Neural cell (in vitro differentiated cells): ENCODE data around the gene TMEM123. TPM values are rescaled to one million over a fixed set of nuclear protein-coding genes. Genes with fewer than 3 reads are reported as not detected.

Experiments
- H2AFZ ChIP-seq: fragments of 200-600, 300-800 bp; sonication (generic), shearing (Covaris generic); 2 replicates; pipeline ENCODE4 v1.6.0; 2014; ENCODE audit warnings: low read depth, mild to moderate bottlenecking, antibody characterized with exemption, low read length, moderate library complexity
- H3F3A ChIP-seq: fragments of 200-600 bp; shearing (Covaris generic); 2 replicates; pipeline ENCODE4 v1.6.1; 2016; ENCODE audit warnings: mild to moderate bottlenecking, moderate library complexity, mixed read lengths, antibody characterized with exemption, low read length; ENCODE audit not compliant: insufficient read depth, poor library complexity, severe bottlenecking
- H3K27ac ChIP-seq: fragments of 200-600, 300-800 bp; sonication (generic), shearing (Covaris generic); 2 replicates; pipeline ENCODE4 v1.5.1; 2014; ENCODE audit warnings: mild to moderate bottlenecking, low read length, moderate library complexity
- H3K27me3 ChIP-seq: fragments of 300-800, 200-600 bp; sonication (generic), shearing (Covaris generic); 2 replicates; pipeline ENCODE4 v1.6.0; 2014; ENCODE audit warnings: mild to moderate bottlenecking, low read depth, low read length, moderate library complexity; ENCODE audit not compliant: insufficient read depth
- H3K36me3 ChIP-seq: fragments of 300-800, 200-600 bp; sonication (generic), shearing (Covaris generic); 2 replicates; pipeline ENCODE4 v1.5.1; 2014; ENCODE audit warnings: mild to moderate bottlenecking, antibody characterized with exemption, low read length, moderate library complexity; ENCODE audit not compliant: insufficient read depth
- H3K4me2 ChIP-seq: fragments of 300-800, 200-600 bp; sonication (generic), shearing (Covaris generic); 2 replicates; pipeline ENCODE4 v1.6.0; 2014; ENCODE audit warnings: mild to moderate bottlenecking, low read length
- H3K4me3 ChIP-seq: fragments of 300-800, 200-600 bp; sonication (generic), shearing (Covaris generic); 2 replicates; pipeline ENCODE4 v1.5.1; 2014; ENCODE audit warnings: mild to moderate bottlenecking, low read length, moderate library complexity
- H3K79me2 ChIP-seq: fragments of 200-600 bp; shearing (Covaris generic); replicated peaks from 2 replicates; pipeline ENCODE4 v1.6.0; 2014; ENCODE audit warnings: mild to moderate bottlenecking, low read length, moderate library complexity; ENCODE audit not compliant: insufficient read depth
- H3K9ac ChIP-seq: fragments of 300-800, 200-600 bp; sonication (generic), shearing (Covaris generic); 2 replicates; pipeline ENCODE4 v1.6.1; 2016; ENCODE audit warnings: mild to moderate bottlenecking, low read length, mixed read lengths
- H3K9me2 ChIP-seq: fragments of 200-600 bp; shearing (Covaris generic); 2 replicates; pipeline ENCODE4 v1.6.1; 2016; ENCODE audit warnings: mild to moderate bottlenecking, low read length, mixed read lengths; ENCODE audit not compliant: insufficient read depth
- H3K9me3 ChIP-seq: fragments of 200-600, 300-800 bp; sonication (generic), shearing (Covaris generic); 2 replicates; pipeline ENCODE4 v1.6.1; 2016; ENCODE audit warnings: mild to moderate bottlenecking, mixed run types, low read length, moderate library complexity, mixed read lengths
- H4K20me1 ChIP-seq: fragments of 200-600 bp; shearing (Covaris generic); 2 replicates; pipeline ENCODE4 v1.6.1; 2016; ENCODE audit warnings: mild to moderate bottlenecking, mixed run types; ENCODE audit not compliant: insufficient read depth
- CTCF ChIP-seq: fragments of 450-650 bp; IDR thresholded peaks from 2 replicates; pipeline ENCODE4 v1.5.1; 2014; ENCODE audit warnings: antibody characterized with exemption, mild to moderate bottlenecking, moderate library complexity; ENCODE audit not compliant: poor library complexity, severe bottlenecking
- EP300 ChIP-seq: fragments of 450-650 bp; conservative IDR thresholded peaks from 2 replicates; pipeline ENCODE4 v1.6.1; 2014; ENCODE audit warnings: antibody characterized with exemption, mild to moderate bottlenecking, moderate library complexity; ENCODE audit not compliant: poor library complexity, severe bottlenecking
- EZH2 ChIP-seq: fragments of 200-600, 300-800 bp; shearing (Covaris generic), sonication (generic); IDR thresholded peaks from 2 replicates; pipeline ENCODE4 v1.6.1; 2014; ENCODE audit warnings: antibody characterized with exemption, low read length, borderline replicate concordance, mild to moderate bottlenecking; ENCODE audit not compliant: insufficient read depth, poor library complexity, severe bottlenecking
- MXI1 ChIP-seq: fragments of 450-650 bp; conservative IDR thresholded peaks from 2 replicates; pipeline ENCODE4 v1.6.1; 2014; ENCODE audit warnings: antibody characterized with exemption, mild to moderate bottlenecking; ENCODE audit not compliant: poor library complexity, severe bottlenecking
- POLR2AphosphoS5 ChIP-seq: IDR thresholded peaks from 2 replicates; pipeline ENCODE4 v1.6.1; 2012
- RAD21 ChIP-seq: fragments of 450-650 bp; conservative IDR thresholded peaks from 2 replicates; pipeline ENCODE4 v1.6.1; 2014; ENCODE audit warnings: antibody characterized with exemption, mild to moderate bottlenecking, moderate library complexity
- REST ChIP-seq: IDR thresholded peaks from 2 replicates; pipeline ENCODE4 v1.6.1; 2012; ENCODE audit warnings: borderline replicate concordance
- SMC3 ChIP-seq: fragments of 450-650 bp; conservative IDR thresholded peaks from 2 replicates; pipeline ENCODE4 v1.6.1; 2014; ENCODE audit warnings: antibody characterized with exemption, mild to moderate bottlenecking, moderate library complexity; ENCODE audit not compliant: poor library complexity
- TAF1 ChIP-seq: IDR thresholded peaks from 2 replicates; pipeline ENCODE4 v1.6.1; 2012; ENCODE audit warnings: low read depth
- polyA plus RNA-seq: library from polyadenylated mRNA; depleted of rRNA; stranded (reverse); fragments of >200 nt; gene quantifications from 2 replicates; pipeline ENCODE4 v1.2.3, GENCODE V29; 2014

The TMEM123 gene
- polyA plus RNA-seq, 1 donor from 2014 or later = 7.7 TPM

- H3K9me2 ChIP-seq = no peaks in the 10 kb centered on the region
- no peaks in the 10 kb centered on the region for H3K79me2 ChIP-seq
- H3K36me3 ChIP-seq = no peaks in the 10 kb centered on the region
- H4K20me1 ChIP-seq = no peaks in the 10 kb centered on the region
- no peaks in the 10 kb centered on the region for H3K27me3 ChIP-seq
- H3K4me3 ChIP-seq = no peak overlapping the region
- TF ChIP-seq SMC3 = no peak
- no peak for TF ChIP-seq POLR2AphosphoS5
- TF ChIP-seq CTCF = no peak
- TF ChIP-seq RAD21 = no peak
- TF ChIP-seq EP300 = no peak
- TF ChIP-seq REST = no peak
- TF ChIP-seq EZH2 = no peak
- no peak for TF ChIP-seq MXI1
- TF ChIP-seq TAF1 = no peak
- H3K4me2 ChIP-seq = no peak overlapping the region
- H3K9me3 ChIP-seq = no peaks in the 10 kb centered on the region
- H3F3A ChIP-seq = no peaks in the 10 kb centered on the region
- no peak overlapping the region for H2AFZ ChIP-seq
- H3K9ac ChIP-seq = no peak overlapping the region
- no peak overlapping the region for H3K27ac ChIP-seq
Observed at GRCh38 chr11:102488208-102488607, 35.6 kb upstream of the TMEM123 start.

GRCh38 chr11:102487214-102487613, 34.6 kb upstream of the TMEM123 start:
- no peaks in the 10 kb centered on the region for H3K27me3 ChIP-seq
- TF ChIP-seq TAF1 (no peak), SMC3 (no peak), MXI1 (no peak), POLR2AphosphoS5 (no peak), RAD21 (no peak), REST (no peak), EZH2 (no peak), EP300 (no peak), CTCF (no peak)
- no peak overlapping the region for H3K4me2 ChIP-seq

More at GRCh38 chr11:102487214-102487613, 34.6 kb upstream of the TMEM123 start:
- Histone ChIP-seq H4K20me1 (no peaks in the 10 kb centered on the region), H3K9me3 (no peaks in the 10 kb centered on the region), H2AFZ (no peak overlapping the region), H3F3A (no peaks in the 10 kb centered on the region), H3K9ac (no peak overlapping the region), H3K79me2 (no peaks in the 10 kb centered on the region), H3K27ac (no peak overlapping the region), H3K4me3 (no peak overlapping the region), H3K9me2 (no peaks in the 10 kb centered on the region), H3K36me3 (no peaks in the 10 kb centered on the region)
